GM18873 (cell line): ENCODE data around the gene EHMT1.

Experiments
- ATAC-seq: cut with Tn5 transposase; IDR thresholded peaks from one replicate; pipeline ENCODE4 v1.9.1; 2021; ENCODE audit warnings: mild to moderate bottlenecking, moderate library complexity, moderate number of reproducible peaks; ENCODE audit not compliant: unreplicated experiment, low FRiP score

The EHMT1 gene

DNA sequence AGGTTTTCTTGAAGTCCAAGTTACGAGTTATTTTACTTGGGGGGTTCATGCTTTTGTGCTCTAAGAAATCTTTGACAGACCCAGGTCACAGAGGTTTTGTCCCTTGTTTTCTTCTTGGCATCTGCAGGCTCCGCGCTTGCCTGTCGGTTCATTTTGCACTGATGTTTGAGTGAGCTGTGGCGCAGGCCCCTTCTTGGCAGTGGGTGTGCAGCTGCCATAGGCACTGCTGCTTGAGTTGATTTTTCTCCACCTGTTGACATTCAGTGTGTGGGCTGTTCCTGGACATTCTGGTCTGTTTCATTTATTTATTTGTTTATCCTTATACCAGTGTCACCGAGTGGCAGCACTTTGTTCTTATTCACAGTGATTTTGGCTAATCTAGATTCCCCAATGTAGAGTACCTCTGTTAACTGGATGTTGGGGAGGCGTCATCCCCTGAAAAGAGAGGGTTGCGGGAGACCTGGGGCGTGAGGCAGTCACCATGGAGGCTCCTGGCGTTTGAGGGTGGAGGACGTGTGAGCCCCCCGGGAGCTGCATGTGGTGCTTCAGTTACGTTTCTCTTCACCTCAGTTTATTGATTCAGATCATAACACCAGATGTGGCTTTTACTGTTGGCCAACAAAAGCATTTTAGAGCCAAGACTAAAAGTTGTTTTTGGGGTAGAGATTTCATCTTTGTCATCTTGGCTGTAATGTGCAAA lies 137.4 kb downstream of the EHMT1 start:
- no peak for ATAC-seq

DNA sequence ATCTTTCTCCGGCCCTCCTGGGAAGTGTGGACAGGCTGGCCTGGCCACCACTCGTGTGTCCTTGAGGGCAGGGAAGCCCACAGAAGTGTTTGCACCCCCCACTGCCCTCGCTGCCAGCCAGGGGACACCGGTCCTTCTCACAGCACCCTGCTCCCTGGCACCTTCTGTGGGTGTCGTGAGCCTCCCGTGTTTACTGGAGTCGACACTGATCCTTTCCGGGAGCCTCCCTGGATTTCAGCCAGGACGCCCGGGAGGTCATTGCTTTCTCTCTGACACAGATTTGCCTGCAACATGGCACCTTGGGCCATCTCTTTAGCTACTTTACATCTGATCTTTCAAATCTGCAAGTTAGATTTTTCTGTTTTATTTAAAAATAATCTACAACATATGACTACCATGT lies 138.3 kb downstream of the EHMT1 start:
- ATAC-seq = no peak

DNA sequence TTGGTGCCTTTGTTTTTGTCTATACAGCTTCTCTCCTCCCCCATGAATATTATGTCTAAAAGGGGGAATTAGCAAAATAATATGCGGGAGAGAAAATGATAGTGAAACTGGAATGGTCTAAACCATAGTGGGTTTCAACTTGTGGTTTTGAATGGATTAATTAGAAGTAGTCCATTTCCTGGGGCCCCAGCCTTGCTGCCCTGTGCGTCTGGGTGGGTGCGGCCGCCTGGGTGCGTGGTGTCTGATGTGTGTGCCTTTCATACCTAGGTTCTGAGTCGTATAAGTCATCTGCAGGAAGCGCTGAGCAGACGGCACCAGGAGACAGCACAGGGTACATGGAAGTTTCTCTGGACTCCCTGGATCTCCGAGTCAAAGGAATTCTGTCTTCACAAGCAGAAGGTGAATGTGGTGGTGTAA lies 138.8 kb downstream of the EHMT1 start:
- no peak for ATAC-seq

DNA sequence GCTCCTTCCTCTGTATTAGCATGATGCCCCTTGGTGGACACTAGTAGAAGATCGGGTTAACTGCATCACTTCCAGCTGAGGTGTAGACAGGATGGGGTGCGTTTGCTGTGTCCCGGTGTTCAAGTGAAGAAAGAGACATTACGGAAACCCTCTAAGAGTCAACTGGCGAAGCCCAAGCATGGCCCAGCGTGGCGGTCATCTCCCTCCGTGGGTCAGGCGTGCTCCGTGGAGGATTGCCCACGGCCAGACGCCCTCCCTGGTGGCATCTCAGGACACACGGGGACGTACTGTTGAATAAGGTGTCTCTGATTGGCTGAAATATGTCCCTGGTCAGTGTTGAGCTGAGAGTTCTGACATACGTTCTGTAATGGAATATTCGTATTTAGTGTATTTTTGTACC lies 139.3 kb downstream of the EHMT1 start:
- ATAC-seq = no peak

DNA sequence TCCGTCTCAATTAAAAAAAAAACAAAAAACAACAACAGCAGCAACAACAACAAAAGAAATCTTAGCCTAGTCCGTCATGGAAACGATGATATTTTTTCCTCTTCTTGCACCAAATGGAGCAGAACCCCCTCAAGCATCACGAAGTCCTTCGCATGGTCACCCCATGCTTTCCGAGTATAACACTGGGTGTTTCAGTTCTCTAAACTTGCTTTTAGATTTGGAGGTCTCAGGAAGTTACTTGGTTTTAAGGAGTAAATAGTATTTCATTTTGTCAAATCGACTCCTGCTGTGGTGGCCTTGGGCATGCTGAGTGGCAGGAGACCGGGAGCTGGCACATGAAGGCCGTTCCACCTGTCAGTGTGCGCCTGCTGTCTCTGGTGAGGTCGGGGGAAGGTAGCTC lies 140.3 kb downstream of the EHMT1 start:
- no peak for ATAC-seq

DNA sequence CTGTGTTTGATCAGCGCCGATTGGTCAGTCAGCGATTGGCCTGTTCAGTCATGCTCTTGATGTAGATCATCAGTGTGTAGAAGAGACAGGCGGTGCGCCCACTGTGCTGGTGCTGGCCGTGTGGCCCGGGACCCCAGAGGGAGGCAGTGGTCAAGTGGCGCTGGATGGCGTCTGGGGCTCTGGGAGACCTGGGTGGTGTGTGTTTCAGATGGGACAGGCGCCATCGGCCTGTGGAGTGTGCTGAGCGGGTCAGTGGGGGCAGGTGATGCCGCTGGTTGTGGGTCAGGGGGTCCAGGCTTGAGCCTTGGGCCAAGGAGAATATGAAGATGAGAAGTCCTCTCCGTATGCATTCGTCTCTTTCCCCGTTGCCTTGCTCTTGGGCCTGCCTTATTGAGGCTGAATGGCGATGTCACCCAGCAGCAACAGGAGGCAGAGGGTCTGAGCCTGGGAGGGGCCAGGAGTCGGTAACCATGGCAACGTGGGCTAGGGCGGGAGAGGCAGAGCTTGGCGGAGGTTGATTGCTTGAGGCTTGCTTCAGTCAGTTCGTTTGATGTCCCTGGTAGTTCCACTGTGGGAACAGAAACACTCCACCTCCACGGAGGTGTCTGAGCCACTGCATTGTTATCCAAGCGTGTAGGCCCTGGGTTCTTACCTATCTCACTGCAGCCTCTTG lies 141.0 kb downstream of the EHMT1 start:
- no peak for ATAC-seq

DNA sequence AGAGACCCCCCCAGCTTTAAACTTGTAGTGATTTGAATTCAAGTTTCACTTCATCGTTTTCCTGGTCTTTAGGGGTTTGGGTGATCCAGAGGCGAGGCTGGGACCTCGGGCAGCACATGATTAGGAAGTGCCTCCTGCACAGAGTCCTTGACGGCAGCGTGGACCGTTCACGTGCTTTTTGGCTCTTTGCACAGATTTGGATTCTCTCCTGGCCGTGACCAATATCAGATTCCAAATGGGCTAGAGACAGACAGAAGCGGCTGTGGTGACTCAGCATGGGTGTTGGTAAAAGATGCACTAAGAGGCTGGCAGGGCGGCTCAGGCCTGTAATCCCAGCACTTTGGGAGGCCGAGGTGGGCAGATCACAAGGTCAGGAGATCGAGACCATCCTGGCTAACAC lies 141.6 kb downstream of the EHMT1 start:
- ATAC-seq = no peak

DNA sequence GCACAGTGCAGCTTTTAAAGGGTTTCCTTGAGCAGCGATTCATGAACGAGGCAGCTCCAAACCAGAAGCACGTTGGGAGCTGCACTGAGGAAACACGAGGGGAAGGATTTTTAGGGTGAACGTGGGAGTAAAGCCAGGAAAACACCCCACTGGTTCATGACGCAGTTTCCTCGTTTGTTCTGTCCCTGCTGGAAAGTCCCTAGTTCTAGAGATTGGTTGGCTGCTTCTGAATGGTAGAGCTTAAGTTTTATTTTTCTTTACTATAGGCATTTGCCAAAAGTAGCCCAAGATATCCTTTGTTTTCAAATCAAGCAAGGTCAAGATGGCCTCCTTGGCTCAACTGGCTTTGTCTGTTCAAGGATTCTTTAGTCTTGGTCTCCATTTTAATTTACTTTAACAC lies 142.2 kb downstream of the EHMT1 start:
- no peak for ATAC-seq

DNA sequence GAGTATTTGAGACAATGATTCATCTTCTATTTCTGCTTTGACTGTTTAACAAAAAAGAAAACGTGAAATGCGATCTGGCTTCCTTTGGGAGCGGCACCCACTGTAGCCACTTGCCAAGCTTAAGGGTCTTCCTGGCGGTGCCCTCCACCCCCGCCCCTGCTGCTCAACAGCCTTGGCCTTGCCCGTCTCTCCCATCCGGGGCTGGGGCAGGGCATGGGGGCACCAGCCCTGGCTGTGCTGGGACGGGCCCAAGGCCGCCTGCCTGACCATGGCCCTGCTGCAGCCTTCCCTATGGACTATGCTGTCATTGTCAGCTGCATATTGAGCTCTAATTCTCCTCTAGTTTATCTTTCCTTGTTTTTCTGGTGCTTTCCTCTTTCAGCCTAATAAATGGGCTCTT lies 143.0 kb downstream of the EHMT1 start:
- ATAC-seq = no peak

DNA sequence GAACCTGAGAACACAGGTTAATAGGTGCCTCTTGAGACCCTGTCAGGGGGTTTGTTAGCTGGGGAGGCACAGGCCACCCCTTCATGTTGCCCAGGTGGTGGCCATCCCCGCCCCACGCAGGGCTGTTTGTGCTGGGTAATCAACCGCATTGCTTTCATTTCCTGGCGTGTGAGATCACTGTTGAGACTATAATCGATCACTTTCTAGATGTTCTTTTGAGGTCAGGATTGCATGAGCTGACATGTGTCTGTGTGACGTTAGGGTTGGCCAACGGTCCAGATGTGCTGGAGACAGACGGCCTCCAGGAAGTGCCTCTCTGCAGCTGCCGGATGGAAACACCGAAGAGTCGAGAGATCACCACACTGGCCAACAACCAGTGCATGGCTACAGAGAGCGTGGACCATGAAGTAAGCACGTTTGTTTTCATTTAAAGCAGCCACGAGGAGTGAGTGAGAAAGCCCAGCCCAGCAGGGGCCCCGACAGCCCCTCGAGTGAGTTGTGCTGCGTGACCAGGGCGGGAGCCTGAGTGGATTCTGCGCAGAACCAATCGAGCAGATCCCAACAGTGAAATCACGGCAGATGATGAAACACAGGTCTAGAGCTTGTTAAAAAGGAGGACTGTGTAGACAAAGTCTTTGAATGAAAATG lies 143.7 kb downstream of the EHMT1 start:
- ATAC-seq = peak; percentile 60

DNA sequence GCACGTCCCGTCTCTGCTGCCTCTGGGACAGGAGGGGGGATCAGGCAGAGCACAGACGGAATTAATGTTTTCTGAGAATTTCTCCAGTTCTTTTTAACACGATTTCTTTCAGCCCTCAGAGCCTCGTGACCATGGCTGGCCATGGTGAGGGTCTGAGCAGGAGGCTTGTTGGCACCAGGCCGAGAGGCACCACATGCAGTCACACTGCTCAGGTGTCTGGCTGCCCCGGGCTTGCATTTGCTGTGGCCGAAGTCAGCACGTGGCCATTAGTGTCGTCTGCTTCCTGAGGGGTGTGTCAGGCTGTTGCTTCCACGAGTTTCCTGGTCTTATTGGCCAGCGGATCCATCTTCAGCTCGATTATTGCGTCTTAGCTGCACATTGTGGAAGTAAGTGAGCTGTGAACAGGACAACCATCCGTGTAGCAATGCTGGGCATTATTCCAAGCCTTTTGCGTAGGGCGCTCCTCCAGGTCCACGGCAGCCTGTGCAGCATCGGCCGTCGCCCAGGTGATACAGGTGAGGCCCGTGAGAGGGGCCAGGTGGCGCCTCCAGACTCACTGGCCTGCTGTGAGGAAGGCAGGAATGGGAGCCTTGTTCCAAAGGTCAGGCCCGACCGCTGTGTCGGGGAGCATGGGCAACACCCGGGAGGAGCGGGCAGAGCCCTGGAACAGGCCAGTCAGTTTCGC lies 144.6 kb downstream of the EHMT1 start:
- no peak for ATAC-seq

DNA sequence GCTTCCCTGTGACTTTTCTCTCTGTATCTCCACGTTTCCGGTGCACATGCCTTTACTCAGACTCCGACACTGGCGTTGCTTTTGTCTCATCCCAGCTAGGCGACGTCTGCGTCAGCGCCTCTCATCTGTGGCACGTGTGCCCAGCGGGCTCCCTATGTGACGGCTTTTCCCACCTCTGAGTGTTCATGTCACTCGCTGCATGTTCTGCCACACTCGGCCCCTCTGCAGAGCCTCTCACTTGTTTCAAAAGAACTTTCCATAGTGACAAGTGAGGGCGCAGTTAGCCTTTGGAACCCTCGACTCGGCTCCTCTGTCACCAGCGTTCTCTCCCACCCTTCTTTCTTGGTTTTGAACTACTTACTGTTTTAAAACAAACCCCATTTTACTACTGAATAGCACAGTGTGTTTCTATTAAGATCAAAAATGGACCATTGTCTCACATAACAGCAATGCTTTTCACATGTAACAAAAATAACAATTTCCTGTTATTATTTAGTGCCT lies 145.4 kb downstream of the EHMT1 start:
- ATAC-seq = no peak

DNA sequence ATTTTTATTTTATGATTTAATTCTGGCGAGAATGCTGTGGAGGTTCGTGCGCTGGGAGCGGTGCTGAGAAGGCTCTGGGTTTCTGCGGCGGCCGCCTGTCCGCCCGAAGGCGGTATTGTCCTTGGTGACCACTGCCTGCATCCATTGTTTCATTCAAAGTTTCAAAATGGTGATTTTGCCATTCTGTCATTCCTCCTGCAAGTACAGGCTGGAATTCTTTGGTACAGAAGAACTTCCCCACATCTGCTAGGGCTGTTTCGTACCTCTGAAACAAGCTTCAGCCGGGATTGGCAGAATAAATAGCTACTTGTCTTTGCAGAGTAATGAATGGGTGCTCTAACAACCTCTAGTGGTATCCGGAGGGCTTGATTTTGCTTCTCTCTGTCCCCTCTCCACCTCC lies 146.2 kb downstream of the EHMT1 start:
- no peak for ATAC-seq

DNA sequence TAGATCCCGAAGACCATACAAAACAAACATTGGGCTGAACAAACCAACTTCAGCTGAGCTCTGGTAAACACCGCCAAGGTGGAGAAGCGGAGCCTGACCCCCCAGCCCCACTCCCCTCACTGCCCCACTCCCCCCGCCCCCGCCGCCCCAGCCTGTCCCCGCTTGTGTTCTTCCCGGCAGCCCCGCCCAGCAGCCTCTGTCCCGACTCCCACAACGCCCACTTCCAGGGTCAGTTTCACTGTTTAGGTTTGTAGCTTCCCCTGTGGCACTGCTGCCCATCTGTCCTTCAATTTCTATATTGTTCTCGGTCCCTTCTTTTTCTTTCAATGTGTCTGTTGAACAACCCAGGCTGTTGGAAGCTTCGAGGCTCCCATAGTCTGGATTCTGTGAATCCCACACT lies 146.7 kb downstream of the EHMT1 start:
- no peak for ATAC-seq

DNA sequence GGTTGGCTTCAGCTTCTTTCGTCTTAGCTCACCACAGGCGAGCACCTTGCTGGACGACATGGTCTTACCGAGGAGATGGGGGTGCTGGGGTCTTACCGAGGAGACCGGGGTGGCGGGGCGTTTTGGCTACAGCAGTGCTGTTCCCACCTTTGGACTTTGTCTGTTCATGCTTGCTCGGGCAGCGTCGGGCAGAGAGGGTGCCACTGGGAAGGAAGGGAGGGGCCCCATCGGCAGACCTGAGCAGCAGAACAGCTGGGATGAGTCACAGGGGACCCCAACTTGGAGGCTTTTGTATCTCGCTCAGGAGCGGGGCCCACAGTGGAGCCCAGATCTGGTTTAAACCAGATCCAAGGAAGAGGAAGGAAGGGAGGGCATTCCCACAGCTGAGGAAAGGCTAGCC lies 152.8 kb downstream of the EHMT1 start:
- no peak for ATAC-seq

DNA sequence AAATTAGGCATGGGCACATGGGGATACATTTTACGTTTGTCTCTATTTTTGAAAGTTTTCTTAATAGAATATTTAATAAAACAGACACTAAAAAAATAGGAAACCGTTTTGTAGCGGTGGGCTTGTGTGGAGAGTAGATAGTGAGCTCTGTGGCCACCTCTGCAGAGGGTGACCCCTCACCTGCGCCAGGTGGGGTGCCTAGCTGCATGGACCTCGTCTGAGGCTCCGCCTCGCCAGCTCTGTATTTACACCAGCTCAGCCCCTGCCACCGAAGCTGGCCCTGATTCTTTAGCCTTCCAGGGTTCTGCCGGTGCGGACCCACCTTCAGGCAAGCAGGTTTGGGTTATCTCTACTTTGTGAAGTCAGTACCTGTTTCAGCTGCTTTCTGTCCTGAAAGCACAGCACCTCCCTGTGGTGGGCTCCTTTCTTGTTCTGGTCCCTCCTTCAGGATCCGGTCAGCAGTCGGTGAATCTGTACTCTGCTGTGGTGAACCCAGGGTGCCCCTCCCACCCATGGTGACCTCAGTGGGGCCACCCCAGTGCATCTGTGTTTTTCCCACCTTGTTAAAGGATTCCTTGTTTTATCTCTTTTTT lies 153.6 kb downstream of the EHMT1 start:
- no peak for ATAC-seq

DNA sequence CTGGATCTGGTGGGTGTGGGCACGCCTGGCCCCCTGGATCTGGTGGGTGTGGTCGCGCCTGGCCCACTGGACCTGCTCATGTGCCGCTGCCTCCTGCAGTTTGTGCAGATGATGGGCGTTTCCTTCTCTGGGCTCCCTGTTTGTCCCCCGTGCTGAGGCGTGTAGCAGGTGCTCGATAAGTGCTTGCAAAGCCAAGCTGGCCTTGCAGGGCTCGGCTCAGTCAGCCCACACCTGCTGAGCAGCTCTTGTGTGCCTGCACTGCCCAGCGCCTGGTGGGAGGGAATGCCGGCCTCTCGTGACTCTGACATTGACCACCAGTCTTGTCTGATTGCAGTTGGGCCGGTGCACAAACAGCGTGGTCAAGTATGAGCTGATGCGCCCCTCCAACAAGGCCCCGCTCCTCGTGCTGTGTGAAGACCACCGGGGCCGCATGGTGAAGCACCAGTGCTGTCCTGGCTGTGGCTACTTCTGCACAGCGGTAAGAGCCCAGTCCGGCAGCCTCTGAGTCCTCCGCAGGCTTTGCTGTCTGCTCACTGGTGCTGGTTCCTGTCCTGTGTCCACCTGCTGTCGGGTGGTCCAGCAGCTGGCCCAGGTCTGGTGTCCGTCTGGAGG lies 156.1 kb downstream of the EHMT1 start:
- ATAC-seq = no peak

DNA sequence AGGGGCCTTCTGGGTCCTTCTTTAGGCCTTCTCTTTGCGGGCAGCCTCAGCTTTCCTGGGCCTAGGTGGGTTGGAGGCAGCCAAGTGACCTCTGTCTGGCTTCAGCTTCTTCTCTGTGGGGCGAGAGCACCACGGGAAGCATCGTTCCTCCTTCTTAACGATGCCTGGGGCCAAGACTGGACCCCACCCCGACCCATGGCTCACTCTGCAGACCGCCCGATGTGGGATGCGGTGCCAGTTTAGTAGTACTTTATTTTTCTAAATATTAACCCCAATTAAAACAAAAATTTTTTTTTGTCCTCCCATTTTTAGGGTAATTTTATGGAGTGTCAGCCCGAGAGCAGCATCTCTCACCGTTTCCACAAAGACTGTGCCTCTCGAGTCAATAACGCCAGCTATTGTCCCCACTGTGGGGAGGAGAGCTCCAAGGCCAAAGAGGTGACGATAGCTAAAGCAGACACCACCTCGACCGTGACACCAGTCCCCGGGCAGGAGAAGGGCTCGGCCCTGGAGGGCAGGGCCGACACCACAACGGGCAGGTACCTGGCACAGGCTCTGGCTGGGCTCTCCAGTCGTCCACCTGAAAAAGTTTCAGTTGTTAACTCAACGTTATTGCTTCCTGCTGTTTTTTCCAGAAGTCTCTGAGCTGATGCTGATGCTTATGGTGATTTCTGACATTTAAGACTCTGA lies 157.6 kb downstream of the EHMT1 start:
- ATAC-seq = no peak

DNA sequence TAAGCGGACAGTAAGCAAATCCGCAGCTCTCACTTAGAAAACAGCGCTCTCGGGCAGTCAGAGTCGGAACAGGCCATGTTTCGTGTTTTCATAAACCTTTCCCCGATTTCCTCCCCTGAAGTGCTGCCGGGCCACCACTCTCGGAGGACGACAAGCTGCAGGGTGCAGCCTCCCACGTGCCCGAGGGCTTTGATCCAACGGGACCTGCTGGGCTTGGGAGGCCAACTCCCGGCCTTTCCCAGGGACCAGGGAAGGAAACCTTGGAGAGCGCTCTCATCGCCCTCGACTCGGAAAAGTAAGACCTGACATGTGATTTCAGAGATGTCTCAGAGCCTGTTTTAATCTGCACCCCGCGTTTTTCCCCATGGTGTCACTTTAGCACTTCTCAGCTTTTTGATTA lies 159.0 kb downstream of the EHMT1 start:
- no peak for ATAC-seq

DNA sequence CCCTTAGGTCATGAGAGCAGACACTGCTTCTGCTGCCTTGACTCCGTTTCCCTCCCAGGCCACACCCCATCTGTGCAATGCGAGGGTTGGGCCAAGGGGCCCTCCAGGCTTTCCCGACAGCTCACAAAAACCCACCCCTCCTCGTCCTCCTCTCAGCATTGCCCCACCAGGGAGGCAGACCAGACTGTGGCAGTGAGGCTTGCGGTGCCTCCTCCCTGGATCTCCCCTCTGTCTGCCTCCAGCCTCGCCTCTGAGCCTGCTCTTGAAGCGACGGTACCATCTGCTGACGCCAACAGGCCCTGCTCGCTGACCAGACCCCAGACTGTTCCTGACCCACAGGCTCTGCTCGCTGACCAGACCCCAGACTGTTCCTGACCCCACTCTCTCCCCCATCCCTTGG lies 159.5 kb downstream of the EHMT1 start:
- no peak for ATAC-seq
